Measurements from ENCODE around the gene CFAP161.

DNA sequence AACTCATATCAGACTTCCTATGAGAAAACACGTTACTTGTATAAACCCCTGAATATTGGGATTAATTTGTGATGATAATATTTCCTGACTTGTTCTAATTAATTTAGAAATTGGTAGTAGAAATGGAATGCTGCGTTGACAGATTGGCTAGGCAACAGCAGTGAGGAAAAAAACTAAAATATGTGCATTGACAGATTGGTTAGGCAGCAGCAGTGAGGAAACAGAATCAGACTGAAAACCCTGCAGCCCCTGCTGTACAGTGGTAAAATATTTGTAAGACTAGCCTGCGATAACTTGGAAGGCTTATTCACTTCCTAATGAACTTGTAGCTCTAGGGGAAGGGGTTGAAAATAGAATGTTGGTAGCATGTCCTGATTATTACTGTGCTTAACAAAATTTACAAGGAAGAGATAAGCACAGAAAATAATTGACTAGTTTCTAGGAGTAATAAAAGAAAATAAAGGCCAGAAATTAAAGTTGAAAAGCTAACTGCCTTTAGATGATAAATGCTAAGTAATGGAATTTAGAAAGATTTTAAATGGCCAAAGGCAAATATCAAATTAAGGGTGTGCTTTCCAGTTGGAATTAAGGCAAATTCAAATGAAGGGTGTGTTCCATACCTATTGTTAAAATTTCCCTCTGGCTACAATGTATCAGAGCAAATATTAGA lies 32.7 kb downstream of the CFAP161 start:
- TF ChIP-seq, protein P1, sequence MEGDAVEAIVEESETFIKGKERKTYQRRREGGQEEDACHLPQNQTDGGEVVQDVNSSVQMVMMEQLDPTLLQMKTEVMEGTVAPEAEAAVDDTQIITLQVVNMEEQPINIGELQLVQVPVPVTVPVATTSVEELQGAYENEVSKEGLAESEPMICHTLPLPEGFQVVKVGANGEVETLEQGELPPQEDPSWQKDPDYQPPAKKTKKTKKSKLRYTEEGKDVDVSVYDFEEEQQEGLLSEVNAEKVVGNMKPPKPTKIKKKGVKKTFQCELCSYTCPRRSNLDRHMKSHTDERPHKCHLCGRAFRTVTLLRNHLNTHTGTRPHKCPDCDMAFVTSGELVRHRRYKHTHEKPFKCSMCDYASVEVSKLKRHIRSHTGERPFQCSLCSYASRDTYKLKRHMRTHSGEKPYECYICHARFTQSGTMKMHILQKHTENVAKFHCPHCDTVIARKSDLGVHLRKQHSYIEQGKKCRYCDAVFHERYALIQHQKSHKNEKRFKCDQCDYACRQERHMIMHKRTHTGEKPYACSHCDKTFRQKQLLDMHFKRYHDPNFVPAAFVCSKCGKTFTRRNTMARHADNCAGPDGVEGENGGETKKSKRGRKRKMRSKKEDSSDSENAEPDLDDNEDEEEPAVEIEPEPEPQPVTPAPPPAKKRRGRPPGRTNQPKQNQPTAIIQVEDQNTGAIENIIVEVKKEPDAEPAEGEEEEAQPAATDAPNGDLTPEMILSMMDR (IDR thresholded peaks at IDR 0.05 in 2 of 3, conservative IDR thresholded peaks at IDR 0.05 in 1 of 3; ENCODE audit: insufficient read depth in 2 of 3, low read depth in 1 of 3, low read length in 3 of 3), result no peak
- no peak for TF ChIP-seq POLR2A (conservative IDR thresholded peaks at IDR 0.05)
- TF ChIP-seq LCOR (CRISPR knock-in tag; IDR thresholded peaks at IDR 0.05), result no peak
